Neural cell (in vitro differentiated cells): ENCODE measurements around the gene MAEA. TPM values are rescaled to one million over a fixed set of nuclear protein-coding genes. Genes with fewer than 3 reads are reported as not detected.

ENCODE experiments used
- H2AFZ ChIP-seq: fragments of 200-600, 300-800 bp; sonication (generic), shearing (Covaris generic); 2 replicates; pipeline ENCODE4 v1.6.0; 2014; ENCODE audit warnings: low read depth, mild to moderate bottlenecking, antibody characterized with exemption, low read length, moderate library complexity
- H3F3A ChIP-seq: fragments of 200-600 bp; shearing (Covaris generic); 2 replicates; pipeline ENCODE4 v1.6.1; 2016; ENCODE audit warnings: mild to moderate bottlenecking, moderate library complexity, mixed read lengths, antibody characterized with exemption, low read length; ENCODE audit not compliant: insufficient read depth, poor library complexity, severe bottlenecking
- H3K27ac ChIP-seq: fragments of 200-600, 300-800 bp; sonication (generic), shearing (Covaris generic); 2 replicates; pipeline ENCODE4 v1.5.1; 2014; ENCODE audit warnings: mild to moderate bottlenecking, low read length, moderate library complexity
- H3K27me3 ChIP-seq: fragments of 300-800, 200-600 bp; sonication (generic), shearing (Covaris generic); 2 replicates; pipeline ENCODE4 v1.6.0; 2014; ENCODE audit warnings: mild to moderate bottlenecking, low read depth, low read length, moderate library complexity; ENCODE audit not compliant: insufficient read depth
- H3K36me3 ChIP-seq: fragments of 300-800, 200-600 bp; sonication (generic), shearing (Covaris generic); 2 replicates; pipeline ENCODE4 v1.5.1; 2014; ENCODE audit warnings: mild to moderate bottlenecking, antibody characterized with exemption, low read length, moderate library complexity; ENCODE audit not compliant: insufficient read depth
- H3K4me2 ChIP-seq: fragments of 300-800, 200-600 bp; sonication (generic), shearing (Covaris generic); 2 replicates; pipeline ENCODE4 v1.6.0; 2014; ENCODE audit warnings: mild to moderate bottlenecking, low read length
- H3K4me3 ChIP-seq: fragments of 300-800, 200-600 bp; sonication (generic), shearing (Covaris generic); 2 replicates; pipeline ENCODE4 v1.5.1; 2014; ENCODE audit warnings: mild to moderate bottlenecking, low read length, moderate library complexity
- H3K79me2 ChIP-seq: fragments of 200-600 bp; shearing (Covaris generic); replicated peaks from 2 replicates; pipeline ENCODE4 v1.6.0; 2014; ENCODE audit warnings: mild to moderate bottlenecking, low read length, moderate library complexity; ENCODE audit not compliant: insufficient read depth
- H3K9ac ChIP-seq: fragments of 300-800, 200-600 bp; sonication (generic), shearing (Covaris generic); 2 replicates; pipeline ENCODE4 v1.6.1; 2016; ENCODE audit warnings: mild to moderate bottlenecking, low read length, mixed read lengths
- H3K9me2 ChIP-seq: fragments of 200-600 bp; shearing (Covaris generic); 2 replicates; pipeline ENCODE4 v1.6.1; 2016; ENCODE audit warnings: mild to moderate bottlenecking, low read length, mixed read lengths; ENCODE audit not compliant: insufficient read depth
- H3K9me3 ChIP-seq: fragments of 200-600, 300-800 bp; sonication (generic), shearing (Covaris generic); 2 replicates; pipeline ENCODE4 v1.6.1; 2016; ENCODE audit warnings: mild to moderate bottlenecking, mixed run types, low read length, moderate library complexity, mixed read lengths
- H4K20me1 ChIP-seq: fragments of 200-600 bp; shearing (Covaris generic); 2 replicates; pipeline ENCODE4 v1.6.1; 2016; ENCODE audit warnings: mild to moderate bottlenecking, mixed run types; ENCODE audit not compliant: insufficient read depth
- EP300 ChIP-seq: fragments of 450-650 bp; conservative IDR thresholded peaks from 2 replicates; pipeline ENCODE4 v1.6.1; 2014; ENCODE audit warnings: antibody characterized with exemption, mild to moderate bottlenecking, moderate library complexity; ENCODE audit not compliant: poor library complexity, severe bottlenecking
- EZH2 ChIP-seq: fragments of 200-600, 300-800 bp; shearing (Covaris generic), sonication (generic); IDR thresholded peaks from 2 replicates; pipeline ENCODE4 v1.6.1; 2014; ENCODE audit warnings: antibody characterized with exemption, low read length, borderline replicate concordance, mild to moderate bottlenecking; ENCODE audit not compliant: insufficient read depth, poor library complexity, severe bottlenecking
- MXI1 ChIP-seq: fragments of 450-650 bp; conservative IDR thresholded peaks from 2 replicates; pipeline ENCODE4 v1.6.1; 2014; ENCODE audit warnings: antibody characterized with exemption, mild to moderate bottlenecking; ENCODE audit not compliant: poor library complexity, severe bottlenecking
- POLR2AphosphoS5 ChIP-seq: IDR thresholded peaks from 2 replicates; pipeline ENCODE4 v1.6.1; 2012
- RAD21 ChIP-seq: fragments of 450-650 bp; conservative IDR thresholded peaks from 2 replicates; pipeline ENCODE4 v1.6.1; 2014; ENCODE audit warnings: antibody characterized with exemption, mild to moderate bottlenecking, moderate library complexity
- REST ChIP-seq: IDR thresholded peaks from 2 replicates; pipeline ENCODE4 v1.6.1; 2012; ENCODE audit warnings: borderline replicate concordance
- SMC3 ChIP-seq: fragments of 450-650 bp; conservative IDR thresholded peaks from 2 replicates; pipeline ENCODE4 v1.6.1; 2014; ENCODE audit warnings: antibody characterized with exemption, mild to moderate bottlenecking, moderate library complexity; ENCODE audit not compliant: poor library complexity
- TAF1 ChIP-seq: IDR thresholded peaks from 2 replicates; pipeline ENCODE4 v1.6.1; 2012; ENCODE audit warnings: low read depth
- polyA plus RNA-seq: library from polyadenylated mRNA; depleted of rRNA; stranded (reverse); fragments of >200 nt; gene quantifications from 2 replicates; pipeline ENCODE4 v1.2.3, GENCODE V29; 2014
- TF ChIP-seq, protein P1 (sequence below): fragments of 450-650 bp; IDR thresholded peaks from 2 replicates; pipeline ENCODE4 v1.5.1; 2014; ENCODE audit warnings: antibody characterized with exemption, mild to moderate bottlenecking, moderate library complexity; ENCODE audit not compliant: poor library complexity, severe bottlenecking

The MAEA gene
- polyA plus RNA-seq, 1 donor from 2014 or later, result 106 TPM

DNA sequence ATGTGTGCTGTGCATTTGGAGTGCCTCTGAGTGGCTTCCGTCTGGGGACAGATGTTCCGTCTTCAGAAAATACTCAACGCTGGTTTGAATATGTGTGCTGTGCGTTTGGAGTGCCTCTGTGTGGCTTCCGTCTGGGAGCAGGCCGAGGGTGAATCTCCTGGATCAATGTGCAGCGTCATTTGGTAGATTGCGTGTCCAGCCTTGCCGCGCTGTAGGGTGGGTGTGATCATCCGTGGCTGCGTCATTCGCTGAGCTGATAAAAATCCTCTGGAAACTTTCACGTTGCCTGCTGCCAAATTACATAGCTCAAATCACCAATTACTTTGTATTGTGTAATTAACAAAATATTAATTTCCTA, 69.4 kb downstream of the MAEA start:
- H2AFZ ChIP-seq, result no peak overlapping the region
- H3K79me2 ChIP-seq, result no peaks in the 10 kb centered on the region
- TF ChIP-seq REST (no peak), POLR2AphosphoS5 (no peak), TAF1 (no peak), MXI1 (no peak), EP300 (no peak), EZH2 (no peak), RAD21 (no peak), SMC3 (no peak)
- TF ChIP-seq, protein P1, sequence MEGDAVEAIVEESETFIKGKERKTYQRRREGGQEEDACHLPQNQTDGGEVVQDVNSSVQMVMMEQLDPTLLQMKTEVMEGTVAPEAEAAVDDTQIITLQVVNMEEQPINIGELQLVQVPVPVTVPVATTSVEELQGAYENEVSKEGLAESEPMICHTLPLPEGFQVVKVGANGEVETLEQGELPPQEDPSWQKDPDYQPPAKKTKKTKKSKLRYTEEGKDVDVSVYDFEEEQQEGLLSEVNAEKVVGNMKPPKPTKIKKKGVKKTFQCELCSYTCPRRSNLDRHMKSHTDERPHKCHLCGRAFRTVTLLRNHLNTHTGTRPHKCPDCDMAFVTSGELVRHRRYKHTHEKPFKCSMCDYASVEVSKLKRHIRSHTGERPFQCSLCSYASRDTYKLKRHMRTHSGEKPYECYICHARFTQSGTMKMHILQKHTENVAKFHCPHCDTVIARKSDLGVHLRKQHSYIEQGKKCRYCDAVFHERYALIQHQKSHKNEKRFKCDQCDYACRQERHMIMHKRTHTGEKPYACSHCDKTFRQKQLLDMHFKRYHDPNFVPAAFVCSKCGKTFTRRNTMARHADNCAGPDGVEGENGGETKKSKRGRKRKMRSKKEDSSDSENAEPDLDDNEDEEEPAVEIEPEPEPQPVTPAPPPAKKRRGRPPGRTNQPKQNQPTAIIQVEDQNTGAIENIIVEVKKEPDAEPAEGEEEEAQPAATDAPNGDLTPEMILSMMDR, result no peak
- H3K4me2 ChIP-seq, result no peak overlapping the region
- H4K20me1 ChIP-seq, result no peaks in the 10 kb centered on the region
- H3K4me3 ChIP-seq, result no peak overlapping the region
- H3K9ac ChIP-seq, result no peak overlapping the region
- H3K9me2 ChIP-seq, result no peaks in the 10 kb centered on the region
- H3K36me3 ChIP-seq, result no peaks in the 10 kb centered on the region
- H3K27ac ChIP-seq, result no peak overlapping the region
- H3K27me3 ChIP-seq, result no peaks in the 10 kb centered on the region
- H3K9me3 ChIP-seq, result no peaks in the 10 kb centered on the region
- H3F3A ChIP-seq, result no peaks in the 10 kb centered on the region

DNA sequence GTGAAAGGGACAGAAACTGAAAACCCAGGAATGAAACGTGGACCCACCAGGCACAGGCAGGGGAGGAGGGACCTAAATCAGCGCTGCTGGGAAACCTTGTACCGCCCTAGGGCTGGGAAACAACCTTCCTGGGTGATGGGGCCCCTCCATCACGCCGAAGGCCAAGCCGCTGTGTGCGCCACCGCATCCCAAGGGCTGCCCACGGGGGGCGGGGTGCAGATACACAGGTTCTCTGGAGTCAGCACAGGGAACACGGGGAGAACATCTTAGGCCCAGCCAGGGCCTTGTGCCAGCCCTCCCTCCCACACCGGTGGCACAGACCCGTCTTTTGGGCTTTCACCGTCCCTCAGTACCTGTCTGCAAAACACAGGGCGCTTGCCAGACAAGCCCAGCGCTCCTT, 70.3 kb downstream of the MAEA start:
- H3K79me2 ChIP-seq, result no peaks in the 10 kb centered on the region
- no peaks in the 10 kb centered on the region for H3K27me3 ChIP-seq
- no peaks in the 10 kb centered on the region for H3K9me3 ChIP-seq
- H3K27ac ChIP-seq, result no peak overlapping the region
- no peak for TF ChIP-seq EZH2
- TF ChIP-seq, protein P1, result no peak
- no peak for TF ChIP-seq REST
- no peak for TF ChIP-seq EP300
- no peak for TF ChIP-seq RAD21
- TF ChIP-seq POLR2AphosphoS5, result no peak
- TF ChIP-seq TAF1, result no peak
- no peak for TF ChIP-seq SMC3
- no peak for TF ChIP-seq MXI1
- H2AFZ ChIP-seq, result no peak overlapping the region
- H3K9me2 ChIP-seq, result no peaks in the 10 kb centered on the region
- H4K20me1 ChIP-seq, result no peaks in the 10 kb centered on the region
- no peak overlapping the region for H3K9ac ChIP-seq
- H3K36me3 ChIP-seq, result no peaks in the 10 kb centered on the region
- no peak overlapping the region for H3K4me3 ChIP-seq
- no peak overlapping the region for H3K4me2 ChIP-seq
- no peaks in the 10 kb centered on the region for H3F3A ChIP-seq
